WERI-Rb-1 (cell line): Measurements from ENCODE around the gene RYR3.

Experiments
- DNase-seq: peaks from one replicate; pipeline ENCODE4 v3.0.0-alpha.2; 2020
- H3K27ac ChIP-seq: fragments of 250-450 bp; sonication (Bioruptor Pico); 2 replicates; pipeline ENCODE4 v1.5.1; 2020; ENCODE audit warnings: mild to moderate bottlenecking, moderate library complexity
- H3K27me3 ChIP-seq: fragments of 250-450 bp; sonication (Bioruptor Pico); 2 replicates; pipeline ENCODE4 v1.5.1; 2021; ENCODE audit warnings: mild to moderate bottlenecking, low read depth, moderate library complexity; ENCODE audit not compliant: insufficient read depth, severe bottlenecking
- H3K36me3 ChIP-seq: fragments of 250-450 bp; sonication (Bioruptor Pico); 2 replicates; pipeline ENCODE4 v1.5.1; 2020; ENCODE audit warnings: mild to moderate bottlenecking, moderate library complexity
- H3K4me3 ChIP-seq: 2 replicates; pipeline ENCODE4 v1.5.1; 2011; ENCODE audit warnings: low read depth, mild to moderate bottlenecking, control low read depth, low read length
- H3K9me3 ChIP-seq: fragments of 250-450 bp; sonication (Bioruptor Pico); 2 replicates; pipeline ENCODE4 v1.5.1; 2021; ENCODE audit warnings: mild to moderate bottlenecking, moderate library complexity; ENCODE audit not compliant: severe bottlenecking
- CTCF ChIP-seq: IDR thresholded peaks from 2 replicates; pipeline ENCODE4 v1.5.1; 2011; ENCODE audit warnings: low read depth, mild to moderate bottlenecking, control low read depth, inconsistent platforms, low read length

RYR3 gene

GRCh38 chr15:33311312-33311971, 675 bp downstream of the RYR3 start:
- Histone ChIP-seq H3K27me3 (peaks cover 24% of the 10 kb centered on the region), H3K4me3 (peak overlapping the region; percentile 44), H3K36me3 (no peaks in the 10 kb centered on the region), H3K27ac (no peak overlapping the region), H3K9me3 (no peaks in the 10 kb centered on the region)
- peak; percentile 64 for TF ChIP-seq CTCF
- DNase-seq = peak; percentile 59

- no peaks in the 10 kb centered on the region for H3K9me3 ChIP-seq
- DNase-seq = no peak
- no peak overlapping the region for H3K4me3 ChIP-seq
- H3K36me3 ChIP-seq = no peaks in the 10 kb centered on the region
- peaks cover 24% of the 10 kb centered on the region for H3K27me3 ChIP-seq
- no peak for TF ChIP-seq CTCF
- H3K27ac ChIP-seq = no peak overlapping the region
Observed at GRCh38 chr15:33313491-33313890, 2.7 kb downstream of the RYR3 start.

GRCh38 chr15:33314069-33314468, 3.3 kb downstream of the RYR3 start:
- Histone ChIP-seq H3K9me3 (no peaks in the 10 kb centered on the region), H3K27me3 (peaks cover 24% of the 10 kb centered on the region), H3K4me3 (no peak overlapping the region), H3K36me3 (no peaks in the 10 kb centered on the region), H3K27ac (no peak overlapping the region)
- no peak for TF ChIP-seq CTCF
- no peak for DNase-seq

GRCh38 chr15:33315044-33315443, 4.3 kb downstream of the RYR3 start:
- TF ChIP-seq CTCF = no peak
- Histone ChIP-seq H3K27me3 (peaks cover 21% of the 10 kb centered on the region), H3K36me3 (no peaks in the 10 kb centered on the region), H3K4me3 (no peak overlapping the region), H3K27ac (no peak overlapping the region), H3K9me3 (no peaks in the 10 kb centered on the region)
- no peak for DNase-seq

GRCh38 chr15:33317896-33318295, 7.1 kb downstream of the RYR3 start:
- DNase-seq = peak; percentile 17
- no peak for TF ChIP-seq CTCF
- no peaks in the 10 kb centered on the region for H3K9me3 ChIP-seq
- no peaks in the 10 kb centered on the region for H3K36me3 ChIP-seq
- no peak overlapping the region for H3K27ac ChIP-seq
- H3K27me3 ChIP-seq = no peaks in the 10 kb centered on the region
- no peak overlapping the region for H3K4me3 ChIP-seq

- Histone ChIP-seq H3K4me3 (no peak overlapping the region), H3K27me3 (no peaks in the 10 kb centered on the region), H3K27ac (no peak overlapping the region), H3K9me3 (no peaks in the 10 kb centered on the region), H3K36me3 (no peaks in the 10 kb centered on the region)
- DNase-seq = no peak
- no peak for TF ChIP-seq CTCF
Observed at GRCh38 chr15:33320017-33320416, 9.2 kb downstream of the RYR3 start.
